Measurements from ENCODE around the gene DCBLD1.

GRCh38 chr6:117478853-117479231, 3.6 kb upstream of the DCBLD1 start:
- no peak for TF ChIP-seq POLR2A (IDR thresholded peaks at IDR 0.05; ENCODE audit: low read depth, low read length)
- no peak for TF ChIP-seq TAF1 (IDR thresholded peaks at IDR 0.05; ENCODE audit: borderline replicate concordance, low read depth, low read length)
- no peak for TF ChIP-seq POLR2AphosphoS5 (IDR thresholded peaks at IDR 0.05; ENCODE audit: low read depth, low read length)

Measured in GM12892 (cell line).